ENCODE data around the gene ASPRV1.
A peak's percentile ranks its signal among the peaks of the same experiment; 100 is the strongest.
"Not testable (repeated sequence)": the region's sequence is repeated elsewhere in the genome, so short reads cannot be mapped to it uniquely, and the experiment has no call there.

The ASPRV1 gene

GRCh38 chr2:69961496-69961895 is at the start of gene ASPRV1:
Gene ASPRV1, minus strand, starts transcription at chr2:69961631. Its CDS starts 195 bp downstream, at chr2:69961436.
- no peak for DNase-seq

GRCh38 chr2:70010576-70011111 is 49.2 kb upstream of the ASPRV1 start:
- no peak for DNase-seq

GRCh38 chr2:70009762-70010575 is 48.5 kb upstream of the ASPRV1 start:
- no peak for DNase-seq

- DNase-seq = no peak
Measured at GRCh38 chr2:70008290-70008689, 46.9 kb upstream of the ASPRV1 start.

GRCh38 chr2:70007151-70007550 is 45.7 kb upstream of the ASPRV1 start:
- no peak for DNase-seq

- DNase-seq = no peak
Measured at GRCh38 chr2:70006447-70006784, 45.0 kb upstream of the ASPRV1 start.

- DNase-seq = no peak
Measured at GRCh38 chr2:70005752-70006446, 44.5 kb upstream of the ASPRV1 start.

- no peak for DNase-seq
Measured at GRCh38 chr2:70005216-70005615, 43.8 kb upstream of the ASPRV1 start.

- DNase-seq = no peak
Measured at GRCh38 chr2:70003093-70003830, 41.8 kb upstream of the ASPRV1 start.

- no peak for DNase-seq
Measured at GRCh38 chr2:70002241-70002899, 40.9 kb upstream of the ASPRV1 start.

- DNase-seq = not testable (repeated sequence)
Measured at GRCh38 chr2:70000529-70000928, 39.1 kb upstream of the ASPRV1 start.

GRCh38 chr2:69998761-69999160 is 37.3 kb upstream of the ASPRV1 start:
- peak; percentile 3 for DNase-seq

- DNase-seq = no peak
Measured at GRCh38 chr2:69997015-69997830, 35.8 kb upstream of the ASPRV1 start.

GRCh38 chr2:69995511-69995910 is 34.1 kb upstream of the ASPRV1 start:
- no peak for DNase-seq

- peak; percentile 3 for DNase-seq
Measured at GRCh38 chr2:69994166-69994565, 32.7 kb upstream of the ASPRV1 start.

GRCh38 chr2:69993708-69994107 is 32.3 kb upstream of the ASPRV1 start:
- DNase-seq = no peak

GRCh38 chr2:69993048-69993565 is 31.7 kb upstream of the ASPRV1 start:
- DNase-seq = no peak

- DNase-seq = no peak
Measured at GRCh38 chr2:69992310-69993047, 31.0 kb upstream of the ASPRV1 start.

- DNase-seq = no peak
Measured at GRCh38 chr2:69989441-69990105, 28.1 kb upstream of the ASPRV1 start.

- no peak for DNase-seq
Measured at GRCh38 chr2:69989009-69989408, 27.6 kb upstream of the ASPRV1 start.
